Cerebellar nuclear complex (tissue), 1 donor: ENCODE results near the gene LDLRAD4.

Experiments
- DNase-seq, 2 experiments: peaks; one replicate each; lab custom pipeline; 2025; lab: John Stamatoyannopoulos, UW

The LDLRAD4 gene

DNA sequence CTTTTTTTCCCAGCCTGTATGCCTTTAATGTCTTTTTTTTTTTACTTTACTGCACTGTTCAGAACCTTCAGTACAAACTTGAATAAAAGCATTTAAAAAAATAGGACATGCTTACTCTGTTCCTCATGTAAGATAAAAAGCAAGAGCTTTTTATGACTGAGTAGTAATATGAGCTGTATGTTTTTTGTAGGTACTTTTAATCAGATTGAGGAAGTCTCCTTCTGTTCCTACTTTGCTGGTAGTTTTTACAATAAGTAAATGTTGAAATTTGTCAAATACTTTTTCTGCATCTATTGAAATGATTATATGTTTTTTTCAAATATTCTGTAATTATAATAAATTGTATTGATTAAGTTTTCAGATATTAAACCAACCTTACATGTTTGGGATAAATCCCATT lies 318.0 kb downstream of the LDLRAD4 start:
- DNase-seq, result no peak

DNA sequence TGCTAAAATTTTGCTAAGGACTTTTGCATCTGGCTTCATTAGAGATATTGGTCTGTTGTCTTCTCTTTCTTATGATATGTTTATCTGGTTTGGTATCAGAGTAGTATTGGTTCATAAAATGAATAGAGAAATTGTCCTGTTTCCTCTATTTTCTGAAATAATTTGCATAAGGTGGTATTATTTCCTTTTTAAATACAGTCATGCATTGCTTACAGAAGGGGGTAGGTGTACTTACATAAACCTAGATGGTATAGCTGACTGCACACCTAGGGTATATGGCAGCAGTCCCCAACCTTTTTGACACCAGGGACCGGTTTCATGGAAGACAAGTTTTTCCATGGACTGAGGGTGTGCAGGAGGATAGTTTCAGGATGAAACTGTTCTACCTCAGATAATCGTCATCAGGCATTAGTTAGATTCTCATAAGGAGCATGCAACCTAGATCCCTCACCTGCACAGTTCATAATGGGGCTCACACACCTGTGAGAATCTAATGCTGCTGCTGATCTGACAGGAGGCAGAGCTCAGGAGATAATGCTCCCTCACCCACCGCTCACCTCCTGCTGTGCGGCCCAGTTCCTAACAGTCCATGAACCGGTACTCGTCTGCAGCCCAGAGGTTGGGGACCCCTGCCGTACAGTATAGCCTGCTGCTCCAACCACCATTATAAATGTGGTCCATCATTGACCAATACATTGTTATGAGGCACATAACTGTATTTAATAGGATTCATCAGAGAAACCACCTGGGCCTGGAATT lies 318.6 kb downstream of the LDLRAD4 start:
- no peak for DNase-seq

GRCh38 chr18:13538630-13539029 lies 320.1 kb downstream of the LDLRAD4 start:
- no peak for DNase-seq

DNA sequence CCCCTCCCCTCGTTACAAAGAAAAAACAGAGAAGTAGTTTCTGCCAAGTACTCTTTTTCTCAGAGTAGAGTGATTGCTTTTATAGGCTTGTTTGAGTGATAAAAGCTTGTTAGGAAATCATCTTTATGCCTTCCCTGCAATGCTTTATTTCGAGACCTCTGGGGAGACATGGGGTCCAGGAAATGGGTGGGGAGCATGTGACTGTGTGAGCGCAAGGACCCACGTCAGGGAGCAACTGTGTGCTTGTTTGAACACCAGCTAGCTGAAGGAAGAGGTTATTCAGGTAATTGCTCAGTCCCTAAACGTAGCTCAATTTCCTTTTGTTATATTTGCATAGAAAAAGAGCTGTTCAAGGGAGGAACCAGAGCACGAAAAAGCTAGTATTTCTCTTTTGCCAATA lies 320.5 kb downstream of the LDLRAD4 start:
- DNase-seq, result no peak

DNA sequence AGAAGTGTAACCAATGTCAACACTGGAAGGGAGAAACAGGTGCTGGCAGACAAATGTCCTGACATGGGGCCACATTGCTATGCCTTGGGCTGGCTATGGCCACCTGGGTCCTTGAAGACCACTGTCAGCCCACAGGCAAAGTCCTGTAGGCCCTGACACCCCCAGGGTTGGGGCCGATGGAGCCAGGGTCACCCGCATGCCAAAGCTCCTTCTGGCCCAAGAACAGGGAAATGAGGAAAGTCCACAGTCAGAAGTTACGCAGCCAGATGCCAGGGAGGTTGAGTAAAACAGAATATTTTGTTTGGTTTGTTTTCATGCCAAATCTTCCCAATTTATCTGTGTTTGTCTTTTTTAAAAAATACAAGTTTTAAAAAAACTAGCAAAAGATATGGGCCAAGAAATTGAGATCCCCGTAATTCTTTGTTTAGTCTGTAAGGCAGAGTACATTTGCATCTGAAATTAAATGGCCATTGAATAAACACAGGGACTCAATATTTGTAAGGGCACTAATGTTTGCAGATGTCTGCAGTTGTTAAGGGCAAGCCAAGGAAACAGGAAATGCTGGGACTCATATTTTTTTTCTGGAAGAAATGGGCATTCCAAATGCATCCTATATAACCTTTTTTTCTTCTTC lies 321.4 kb downstream of the LDLRAD4 start:
- no peak for DNase-seq

GRCh38 chr18:13540477-13541182 lies 322.1 kb downstream of the LDLRAD4 start:
- no peak for DNase-seq

GRCh38 chr18:13541621-13542519 lies 323.3 kb downstream of the LDLRAD4 start:
- no peak for DNase-seq

DNA sequence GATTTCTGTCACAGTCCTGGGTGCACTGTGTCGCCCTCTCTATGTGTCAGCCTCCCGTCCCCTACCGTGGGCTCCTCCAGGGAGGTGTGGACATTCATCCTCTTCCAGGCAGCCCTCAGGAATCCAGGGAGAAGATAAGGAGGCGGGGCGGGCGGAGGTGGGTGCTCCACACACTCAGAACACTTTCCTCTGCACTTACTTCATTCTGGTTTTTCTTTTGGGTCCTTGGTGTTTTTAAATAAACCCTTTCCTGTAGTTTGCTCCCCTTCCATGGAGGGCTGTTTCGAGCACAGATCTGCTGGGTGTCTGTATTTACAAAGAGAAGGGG lies 323.9 kb downstream of the LDLRAD4 start:
- no peak for DNase-seq

- no peak for DNase-seq
Measured at GRCh38 chr18:13543144-13543543, 324.6 kb downstream of the LDLRAD4 start.

DNA sequence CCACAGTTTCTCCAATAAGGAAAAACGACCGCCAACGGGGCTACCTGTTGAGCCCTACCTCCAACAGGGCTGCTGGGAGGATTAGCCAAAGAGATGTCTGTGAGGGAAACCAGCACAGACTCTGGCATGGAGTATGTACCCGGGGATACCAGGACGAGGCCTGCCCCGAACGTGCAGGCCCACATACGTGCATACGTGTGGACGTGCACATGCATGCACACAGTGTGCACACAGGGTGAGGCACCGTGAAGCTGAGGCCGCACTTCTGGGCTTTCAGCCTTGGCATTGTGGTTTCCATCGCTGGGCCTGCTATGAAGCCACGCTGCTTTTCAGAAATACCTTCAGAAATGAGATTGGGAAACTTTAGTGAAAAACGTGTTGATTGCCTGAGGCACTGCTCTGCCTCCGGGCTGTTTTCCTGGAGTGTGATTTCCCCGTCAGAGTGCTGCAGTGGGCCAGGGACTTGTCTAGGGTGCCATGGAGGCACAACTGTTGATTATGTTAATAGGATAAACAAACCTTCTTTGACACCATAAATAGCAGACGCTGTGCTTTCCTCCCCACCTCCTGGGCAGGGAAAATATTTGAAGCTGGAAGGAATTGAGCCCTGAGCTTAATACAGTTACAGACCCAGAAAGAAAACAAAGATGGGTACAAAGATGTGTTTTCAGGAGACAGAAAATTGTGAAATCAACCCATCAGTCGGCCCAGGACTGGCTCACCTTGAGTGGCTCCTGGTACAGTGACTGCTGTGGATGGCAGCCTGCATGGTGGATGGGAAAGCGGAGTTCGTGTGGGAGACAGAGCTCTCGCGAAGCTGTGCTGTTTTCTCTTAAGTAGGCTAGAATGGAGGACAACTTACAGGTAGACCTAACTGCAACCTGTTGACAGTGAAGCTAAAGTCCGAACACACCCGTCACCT lies 325.5 kb downstream of the LDLRAD4 start:
- DNase-seq, result no peak

- no peak for DNase-seq
Measured at GRCh38 chr18:13544953-13545352, 326.4 kb downstream of the LDLRAD4 start.

- DNase-seq, result no peak
Measured at GRCh38 chr18:13545514-13545913, 327.0 kb downstream of the LDLRAD4 start.

DNA sequence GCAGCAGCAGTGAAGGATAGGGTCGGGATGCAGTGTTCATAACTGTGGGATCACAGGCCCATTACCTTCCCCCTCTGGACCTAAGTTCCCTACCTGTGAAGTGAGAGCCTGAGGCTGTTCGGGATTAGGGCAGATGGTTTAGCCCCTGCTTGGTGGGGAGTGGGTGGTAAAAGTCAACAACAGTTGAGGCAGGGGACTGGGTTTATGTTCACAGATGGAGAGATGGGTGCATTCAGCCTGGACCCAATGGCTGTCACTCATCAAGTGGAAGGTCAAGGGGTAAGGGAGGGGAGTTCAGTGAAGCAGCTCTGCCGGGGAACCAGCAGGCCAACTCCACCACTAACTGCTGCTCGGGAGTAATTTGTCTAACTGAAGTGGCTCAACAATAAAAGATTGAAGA lies 327.4 kb downstream of the LDLRAD4 start:
- no peak for DNase-seq

DNA sequence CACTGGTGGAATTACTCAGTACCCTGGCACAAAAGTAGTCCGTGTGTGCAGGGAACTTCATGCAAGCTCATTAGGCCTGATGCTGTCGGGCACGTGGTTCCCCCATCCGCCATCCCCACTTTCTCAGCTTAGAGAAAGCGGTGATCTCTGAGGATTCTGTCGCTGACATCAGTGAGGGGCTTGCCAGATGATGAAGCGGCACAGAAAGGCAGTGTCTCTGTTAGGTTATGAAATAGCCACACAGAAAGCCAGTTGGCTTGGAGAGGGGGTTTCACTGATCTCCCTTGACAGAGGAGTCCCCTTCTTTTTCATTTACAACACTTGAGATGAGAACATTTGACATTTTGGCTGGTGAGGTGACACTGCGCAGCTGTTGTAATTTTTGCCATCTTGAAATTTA lies 328.1 kb downstream of the LDLRAD4 start:
- DNase-seq, result no peak

DNA sequence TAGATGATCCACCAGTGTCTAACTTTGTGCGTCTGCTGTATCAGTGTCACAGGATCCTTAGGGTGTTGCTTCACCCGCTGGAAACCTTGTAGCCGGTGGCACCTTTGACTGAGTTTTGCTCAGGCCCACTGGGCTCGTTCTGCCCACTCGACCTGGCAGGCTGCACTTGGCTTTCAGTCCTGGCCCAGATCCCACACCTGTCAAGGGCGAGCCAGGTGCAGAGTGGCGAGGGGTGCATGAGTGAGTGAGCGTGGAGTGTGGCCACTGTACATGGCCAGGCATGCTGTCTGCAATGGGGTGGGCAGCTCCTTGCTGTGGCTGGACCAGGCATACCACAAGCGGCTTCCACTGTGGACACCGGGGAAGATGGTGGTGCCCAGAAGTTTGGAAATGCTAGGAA lies 328.8 kb downstream of the LDLRAD4 start:
- no peak for DNase-seq

DNA sequence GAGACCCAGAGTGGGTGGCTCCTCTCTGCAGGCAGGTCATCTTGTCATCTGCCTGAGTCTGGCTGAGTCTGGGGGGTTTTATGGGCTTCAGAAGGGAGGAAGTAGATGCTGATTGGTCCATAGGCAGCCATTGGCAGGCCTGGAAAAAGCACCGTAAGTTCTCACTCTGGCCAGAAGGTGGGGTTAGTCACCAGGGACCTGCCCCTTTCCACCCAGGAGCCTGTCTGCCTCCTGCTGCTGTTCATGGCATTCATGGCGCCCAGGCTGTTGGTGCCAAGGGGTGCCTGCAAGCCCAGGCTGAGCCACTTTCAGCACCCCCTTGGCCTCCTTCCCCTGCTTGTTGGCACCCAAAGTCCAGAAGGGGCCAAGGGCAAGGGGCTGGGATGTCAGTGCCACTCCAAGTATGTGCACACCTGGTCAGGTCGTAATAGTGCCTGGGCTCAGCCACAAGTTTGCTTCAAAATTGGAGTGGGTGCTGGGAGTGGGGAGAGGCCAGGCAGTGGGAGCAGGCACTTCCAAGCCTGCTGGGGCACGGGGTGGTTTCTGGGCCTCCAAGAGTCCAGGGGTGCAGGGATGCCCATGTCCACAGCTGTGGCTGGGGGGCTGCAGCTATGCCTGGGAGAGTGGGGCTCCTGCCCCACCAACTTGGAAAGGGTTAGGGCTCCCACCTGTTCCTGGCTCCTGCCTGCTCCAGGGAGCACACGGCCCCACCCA lies 329.7 kb downstream of the LDLRAD4 start:
- DNase-seq, result no peak

GRCh38 chr18:13548966-13549879 lies 330.7 kb downstream of the LDLRAD4 start:
- DNase-seq, result no peak

- no peak for DNase-seq
Measured at GRCh38 chr18:13549880-13550232, 331.3 kb downstream of the LDLRAD4 start.
